Measurements from ENCODE around the gene KIF16B. TPM values are rescaled to one million over a fixed set of nuclear protein-coding genes. Genes with fewer than 3 reads are reported as not detected.

KIF16B gene
- total RNA-seq, 2 donors from 2014 or later, result 3.8 to 8.8 TPM

- Mint-ChIP-seq H3K27ac (no peak overlapping the region), H3K27me3 (no peaks in the 10 kb centered on the region), H3K9me3 (peaks cover 3% of the 10 kb centered on the region), H3K36me3 (peaks cover 3% of the 10 kb centered on the region), H3K4me3 (no peak overlapping the region), H3K4me1 (ENCODE audit: low read depth in 2 of 2) (no peaks in the 10 kb centered on the region)
- ATAC-seq (no peak), DNase-seq (ENCODE audit: low spot score) (no peak)
Measured at GRCh38 chr20:16385891-16386290, 187.4 kb downstream of the KIF16B start.

GRCh38 chr20:16385462-16385861 is 187.8 kb downstream of the KIF16B start:
- Mint-ChIP-seq H3K4me1 (ENCODE audit: low read depth in 2 of 2) (no peaks in the 10 kb centered on the region), H3K36me3 (peaks cover 5% of the 10 kb centered on the region), H3K27me3 (no peaks in the 10 kb centered on the region), H3K27ac (no peak overlapping the region), H3K9me3 (no peaks in the 10 kb centered on the region), H3K4me3 (no peak overlapping the region)
- DNase-seq (ENCODE audit: low spot score), result no peak
- ATAC-seq, result no peak

GRCh38 chr20:16381444-16381843 is 191.8 kb downstream of the KIF16B start:
- no peak overlapping the region for H3K4me3 Mint-ChIP-seq
- DNase-seq (ENCODE audit: low spot score) (no peak), ATAC-seq (no peak)
- H3K4me1 Mint-ChIP-seq (ENCODE audit: low read depth in 2 of 2), result no peaks in the 10 kb centered on the region
- no peaks in the 10 kb centered on the region for H3K27me3 Mint-ChIP-seq
- no peaks in the 10 kb centered on the region for H3K9me3 Mint-ChIP-seq
- peaks cover 23% of the 10 kb centered on the region for H3K36me3 Mint-ChIP-seq
- H3K27ac Mint-ChIP-seq, result no peak overlapping the region

GRCh38 chr20:16378712-16379370 is 194.4 kb downstream of the KIF16B start:
- Mint-ChIP-seq H3K9me3 (no peaks in the 10 kb centered on the region), H3K36me3 (peaks cover 30% of the 10 kb centered on the region)
- no peak for DNase-seq (ENCODE audit: low spot score)

GRCh38 chr20:16378122-16378521 is 195.1 kb downstream of the KIF16B start:
- H3K27ac Mint-ChIP-seq, result no peak overlapping the region
- no peak overlapping the region for H3K4me3 Mint-ChIP-seq
- no peaks in the 10 kb centered on the region for H3K9me3 Mint-ChIP-seq
- ATAC-seq (no peak), DNase-seq (ENCODE audit: low spot score) (no peak)
- H3K4me1 Mint-ChIP-seq (ENCODE audit: low read depth in 2 of 2), result no peaks in the 10 kb centered on the region
- no peaks in the 10 kb centered on the region for H3K27me3 Mint-ChIP-seq
- H3K36me3 Mint-ChIP-seq, result peaks cover 30% of the 10 kb centered on the region

More at GRCh38 chr20:16378712-16379370, 194.4 kb downstream of the KIF16B start:
- Mint-ChIP-seq H3K4me1 (ENCODE audit: low read depth in 2 of 2) (no peaks in the 10 kb centered on the region), H3K27ac (no peak overlapping the region), H3K4me3 (no peak overlapping the region), H3K27me3 (no peaks in the 10 kb centered on the region)
- no peak for ATAC-seq

- Mint-ChIP-seq H3K4me1 (ENCODE audit: low read depth in 2 of 2) (no peaks in the 10 kb centered on the region), H3K27ac (no peak overlapping the region), H3K27me3 (no peaks in the 10 kb centered on the region), H3K4me3 (no peak overlapping the region), H3K9me3 (no peaks in the 10 kb centered on the region), H3K36me3 (peaks cover 14% of the 10 kb centered on the region)
- ATAC-seq, result no peak
- no peak for DNase-seq (ENCODE audit: low spot score)
Measured at GRCh38 chr20:16369441-16369840, 203.8 kb downstream of the KIF16B start.

GRCh38 chr20:16368645-16369292 is 204.5 kb downstream of the KIF16B start:
- Mint-ChIP-seq H3K9me3 (no peaks in the 10 kb centered on the region), H3K4me1 (ENCODE audit: low read depth in 2 of 2) (no peaks in the 10 kb centered on the region), H3K36me3 (peaks cover 12% of the 10 kb centered on the region), H3K4me3 (no peak overlapping the region), H3K27ac (no peak overlapping the region), H3K27me3 (no peaks in the 10 kb centered on the region)
- DNase-seq (ENCODE audit: low spot score) (no peak), ATAC-seq (no peak)

- no peak overlapping the region for H3K27ac Mint-ChIP-seq
- H3K27me3 Mint-ChIP-seq, result no peaks in the 10 kb centered on the region
- no peak for DNase-seq (ENCODE audit: low spot score)
- no peaks in the 10 kb centered on the region for H3K4me1 Mint-ChIP-seq (ENCODE audit: low read depth in 2 of 2)
- H3K36me3 Mint-ChIP-seq, result peaks cover 12% of the 10 kb centered on the region
- ATAC-seq, result no peak
- H3K9me3 Mint-ChIP-seq, result no peaks in the 10 kb centered on the region
- no peak overlapping the region for H3K4me3 Mint-ChIP-seq
Measured at GRCh38 chr20:16367948-16368560, 205.2 kb downstream of the KIF16B start.

GRCh38 chr20:16366529-16366928 is 206.7 kb downstream of the KIF16B start:
- Mint-ChIP-seq H3K9me3 (no peaks in the 10 kb centered on the region), H3K27me3 (no peaks in the 10 kb centered on the region), H3K36me3 (peaks cover 12% of the 10 kb centered on the region), H3K4me3 (no peak overlapping the region), H3K27ac (no peak overlapping the region), H3K4me1 (ENCODE audit: low read depth in 2 of 2) (no peaks in the 10 kb centered on the region)
- no peak for ATAC-seq
- no peak for DNase-seq (ENCODE audit: low spot score)

- Mint-ChIP-seq H3K4me1 (ENCODE audit: low read depth in 2 of 2) (no peaks in the 10 kb centered on the region), H3K27me3 (no peaks in the 10 kb centered on the region), H3K27ac (no peak overlapping the region), H3K9me3 (no peaks in the 10 kb centered on the region), H3K36me3 (peaks cover 12% of the 10 kb centered on the region), H3K4me3 (no peak overlapping the region)
- ATAC-seq (no peak), DNase-seq (ENCODE audit: low spot score) (no peak)
Measured at GRCh38 chr20:16364320-16364687, 208.9 kb downstream of the KIF16B start.

GRCh38 chr20:16363506-16364319 is 209.5 kb downstream of the KIF16B start:
- H3K9me3 Mint-ChIP-seq, result no peaks in the 10 kb centered on the region
- H3K36me3 Mint-ChIP-seq, result peaks cover 7% of the 10 kb centered on the region
- DNase-seq (ENCODE audit: low spot score) (no peak), ATAC-seq (no peak)
- H3K4me1 Mint-ChIP-seq (ENCODE audit: low read depth in 2 of 2), result no peaks in the 10 kb centered on the region
- H3K27me3 Mint-ChIP-seq, result no peaks in the 10 kb centered on the region
- H3K4me3 Mint-ChIP-seq, result no peak overlapping the region
- H3K27ac Mint-ChIP-seq, result no peak overlapping the region

GRCh38 chr20:16362642-16363041 is 210.6 kb downstream of the KIF16B start:
- H3K9me3 Mint-ChIP-seq, result no peaks in the 10 kb centered on the region
- H3K27ac Mint-ChIP-seq, result no peak overlapping the region
- no peak for ATAC-seq
- H3K36me3 Mint-ChIP-seq, result peaks cover 4% of the 10 kb centered on the region
- H3K27me3 Mint-ChIP-seq, result no peaks in the 10 kb centered on the region
- H3K4me1 Mint-ChIP-seq (ENCODE audit: low read depth in 2 of 2), result no peaks in the 10 kb centered on the region
- DNase-seq (ENCODE audit: low spot score), result no peak
- H3K4me3 Mint-ChIP-seq, result no peak overlapping the region

- Mint-ChIP-seq H3K9me3 (no peaks in the 10 kb centered on the region), H3K4me3 (no peak overlapping the region), H3K4me1 (ENCODE audit: low read depth in 2 of 2) (no peaks in the 10 kb centered on the region), H3K27ac (no peak overlapping the region), H3K27me3 (no peaks in the 10 kb centered on the region), H3K36me3 (peaks cover 4% of the 10 kb centered on the region)
- DNase-seq (ENCODE audit: low spot score) (no peak), ATAC-seq (no peak)
Measured at GRCh38 chr20:16360668-16361067, 212.6 kb downstream of the KIF16B start.

GRCh38 chr20:16353417-16353781 is 219.8 kb downstream of the KIF16B start:
- ATAC-seq, result no peak
- Mint-ChIP-seq H3K27ac (no peak overlapping the region), H3K9me3 (no peaks in the 10 kb centered on the region), H3K4me3 (no peak overlapping the region), H3K36me3 (no peaks in the 10 kb centered on the region), H3K27me3 (no peaks in the 10 kb centered on the region), H3K4me1 (ENCODE audit: low read depth in 2 of 2) (no peaks in the 10 kb centered on the region)
- DNase-seq (ENCODE audit: low spot score), result no peak

Data from natural killer cell treated with Interleukin-12 subunit alpha and Interleukin-12 subunit beta and Interleukin-15 and Interleukin-18, amount 100 ng/mL, for 72 hours (primary cell).